ENCODE data around the gene PDK1.

Gene PDK1

DNA sequence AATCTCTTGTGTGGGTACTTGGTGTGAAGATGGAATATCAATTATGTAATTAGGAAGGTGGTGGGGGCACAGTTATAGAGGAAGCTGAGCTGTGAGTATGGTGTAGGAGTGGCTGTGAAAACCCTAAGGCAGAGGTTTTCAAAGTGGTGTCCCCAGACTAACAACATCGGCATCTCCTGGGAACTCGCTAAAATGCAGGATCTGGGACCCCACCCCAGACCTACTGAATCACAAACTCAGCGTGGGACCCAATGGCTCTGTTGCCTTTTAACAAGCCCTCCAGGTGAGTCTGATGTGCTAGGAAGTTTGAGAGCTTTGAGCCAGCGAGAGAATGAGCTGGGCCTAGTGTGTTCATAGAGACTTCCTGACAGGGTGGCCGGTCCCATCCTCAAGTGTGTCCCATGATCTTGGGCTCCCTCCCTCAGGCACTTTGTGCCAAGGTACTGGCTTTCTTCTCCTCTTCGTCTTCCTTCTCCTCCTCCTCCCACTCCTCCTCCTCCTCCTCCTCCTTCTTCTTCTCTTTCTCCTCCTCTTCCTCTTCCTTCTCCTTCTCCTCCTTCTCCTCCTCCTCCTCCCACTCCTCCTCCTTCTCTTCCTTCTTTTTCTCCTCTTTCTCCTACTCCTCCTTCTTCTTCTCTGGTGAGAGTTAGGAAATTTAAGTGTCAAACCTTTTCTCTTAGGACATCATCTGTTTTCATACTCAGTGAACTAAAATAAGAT, 86.6 kb downstream of the PDK1 start:
- Histone ChIP-seq H3K9me3 (ENCODE audit: control insufficient read depth, low read length) (no peaks in the 10 kb centered on the region), H3K4me1 (ENCODE audit: control insufficient read depth, insufficient read depth, low read length) (peaks cover 18% of the 10 kb centered on the region), H3K9ac (ENCODE audit: low read length) (no peak overlapping the region), H3K27me3 (replicated peaks; ENCODE audit: control insufficient read depth, insufficient read depth, low read length) (no peaks in the 10 kb centered on the region), H3K36me3 (ENCODE audit: control insufficient read depth, insufficient read depth, low read length, severe bottlenecking) (no peaks in the 10 kb centered on the region), H3K4me3 (ENCODE audit: low read length) (no peak overlapping the region)
- DNase-seq (ENCODE audit: low read depth), result no peak

DNA sequence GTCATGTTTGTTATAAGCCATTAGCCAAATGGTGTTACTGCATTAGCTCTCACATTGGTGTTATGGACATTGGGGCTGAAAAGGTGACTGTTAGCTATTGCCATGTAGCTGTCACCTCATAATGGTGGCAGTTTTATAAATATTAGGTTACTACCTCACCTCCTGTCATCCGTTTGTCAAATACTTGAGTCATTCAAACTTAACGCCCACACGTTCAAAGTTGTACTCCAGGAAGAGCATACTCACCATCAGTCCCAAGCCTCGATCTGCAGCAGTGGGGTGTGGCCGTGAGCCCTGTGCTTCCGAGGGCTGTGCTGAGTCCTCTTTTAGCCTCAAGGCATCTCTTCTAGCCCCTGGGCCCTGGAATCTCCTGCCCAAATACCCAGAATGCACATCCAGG, 87.3 kb downstream of the PDK1 start:
- no peak for DNase-seq (ENCODE audit: low read depth)
- Histone ChIP-seq H3K27me3 (replicated peaks; ENCODE audit: control insufficient read depth, insufficient read depth, low read length) (no peaks in the 10 kb centered on the region), H3K9ac (ENCODE audit: low read length) (no peak overlapping the region), H3K36me3 (ENCODE audit: control insufficient read depth, insufficient read depth, low read length, severe bottlenecking) (no peaks in the 10 kb centered on the region), H3K4me3 (ENCODE audit: low read length) (no peak overlapping the region), H3K4me1 (ENCODE audit: control insufficient read depth, insufficient read depth, low read length) (peaks cover 19% of the 10 kb centered on the region), H3K9me3 (ENCODE audit: control insufficient read depth, low read length) (no peaks in the 10 kb centered on the region)

DNA sequence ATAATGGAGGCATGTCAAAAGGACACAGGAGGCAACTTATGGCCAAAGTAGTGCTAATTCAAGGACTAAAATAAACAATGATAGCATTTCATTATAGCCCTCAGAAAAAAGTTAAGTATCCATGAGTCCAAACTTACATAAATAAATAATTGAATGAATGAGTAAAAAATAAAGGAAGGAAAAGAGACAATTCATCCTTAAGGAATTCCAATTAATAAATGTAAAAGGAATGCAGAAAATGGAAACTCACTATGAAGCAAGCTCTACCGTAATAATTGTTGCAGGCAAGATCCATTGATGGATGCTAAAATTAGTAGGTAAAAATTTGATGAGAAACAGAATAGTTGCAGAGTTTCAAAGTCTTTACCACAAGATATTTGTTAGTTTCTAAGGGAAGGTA, 91.5 kb downstream of the PDK1 start:
- Histone ChIP-seq H3K4me1 (ENCODE audit: control insufficient read depth, insufficient read depth, low read length) (peaks cover 7% of the 10 kb centered on the region), H3K9me3 (ENCODE audit: control insufficient read depth, low read length) (no peaks in the 10 kb centered on the region), H3K9ac (ENCODE audit: low read length) (no peak overlapping the region), H3K4me3 (ENCODE audit: low read length) (no peak overlapping the region), H3K36me3 (ENCODE audit: control insufficient read depth, insufficient read depth, low read length, severe bottlenecking) (no peaks in the 10 kb centered on the region), H3K27me3 (replicated peaks; ENCODE audit: control insufficient read depth, insufficient read depth, low read length) (no peaks in the 10 kb centered on the region)
- DNase-seq (ENCODE audit: low read depth), result no peak

DNA sequence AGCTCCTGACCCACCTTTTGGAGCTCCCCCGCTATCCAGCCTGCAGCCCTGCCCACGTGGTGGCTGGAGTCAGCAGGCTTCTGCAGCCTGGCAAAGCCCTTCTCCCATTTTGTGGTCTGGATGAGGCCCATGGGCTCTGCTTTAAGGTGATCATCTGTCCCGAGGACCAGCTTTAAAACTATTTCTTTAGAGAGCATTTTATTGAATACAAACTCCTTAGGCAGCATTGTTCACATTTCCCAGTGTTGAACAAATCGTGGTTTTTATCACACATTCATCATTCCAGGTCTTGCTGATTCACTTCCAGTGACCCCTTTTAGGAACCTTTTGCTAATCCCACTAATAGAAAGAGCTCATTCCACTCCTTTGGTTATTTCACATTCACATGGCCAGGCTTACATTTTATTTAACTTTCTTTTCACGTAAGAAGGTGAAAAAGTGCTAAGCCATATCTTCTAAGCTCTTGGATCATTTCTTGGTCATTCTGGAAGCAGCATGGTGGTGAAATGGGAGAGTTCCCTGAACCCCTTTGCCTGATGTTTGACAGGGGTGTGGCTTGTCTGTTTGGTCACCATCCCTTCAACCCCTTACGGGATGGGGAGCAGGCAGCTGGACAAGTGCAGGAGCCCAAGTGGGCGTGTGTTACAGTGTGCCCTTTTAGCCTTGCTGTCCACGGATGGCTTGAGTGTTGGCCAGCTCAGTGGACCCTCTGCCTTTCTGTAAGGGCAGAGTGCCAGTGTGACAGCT, 99.4 kb downstream of the PDK1 start:
- peaks cover 11% of the 10 kb centered on the region for H3K4me1 ChIP-seq (ENCODE audit: control insufficient read depth, insufficient read depth, low read length)
- no peak overlapping the region for H3K4me3 ChIP-seq (ENCODE audit: low read length)
- no peak overlapping the region for H3K9ac ChIP-seq (ENCODE audit: low read length)
- no peaks in the 10 kb centered on the region for H3K27me3 ChIP-seq (replicated peaks; ENCODE audit: control insufficient read depth, insufficient read depth, low read length)
- no peaks in the 10 kb centered on the region for H3K36me3 ChIP-seq (ENCODE audit: control insufficient read depth, insufficient read depth, low read length, severe bottlenecking)
- peaks cover 4% of the 10 kb centered on the region for H3K9me3 ChIP-seq (ENCODE audit: control insufficient read depth, low read length)
- peak; percentile 66 for DNase-seq (ENCODE audit: low read depth)

DNA sequence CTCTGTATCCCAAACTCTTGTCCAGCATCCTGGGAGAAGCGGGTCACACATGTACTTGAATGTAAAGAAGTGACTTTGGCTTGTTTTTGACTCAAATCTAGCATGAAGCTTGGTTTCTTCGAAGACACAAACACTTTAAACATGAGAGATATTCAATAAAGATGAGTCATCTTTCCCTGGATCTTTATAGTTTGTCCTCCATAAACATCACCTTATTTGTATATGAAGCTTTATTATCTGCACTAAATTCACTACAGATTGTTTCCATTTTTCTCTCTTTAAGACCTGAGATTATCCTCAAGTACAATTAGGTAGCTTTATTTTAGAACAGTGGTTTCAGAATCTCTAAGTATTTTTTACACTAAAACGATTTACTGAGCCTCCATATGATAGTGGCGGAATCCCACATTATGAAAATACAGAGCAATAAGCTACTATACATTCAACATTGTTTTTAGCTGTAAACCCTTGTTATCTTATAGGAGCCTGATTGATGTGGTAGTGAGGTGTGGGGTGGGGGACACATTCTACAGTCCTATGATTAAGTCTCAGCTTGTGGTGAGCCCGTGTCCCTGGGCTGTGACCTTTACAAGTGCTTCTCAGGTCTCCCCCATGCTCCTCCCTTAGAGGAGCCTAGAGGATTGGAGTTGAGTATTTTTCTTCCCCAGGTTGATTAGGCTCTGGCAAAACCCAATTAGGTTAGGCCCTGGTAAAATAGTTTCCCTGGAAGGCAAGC, 100.1 kb downstream of the PDK1 start:
- Histone ChIP-seq H3K4me1 (ENCODE audit: control insufficient read depth, insufficient read depth, low read length) (peaks cover 11% of the 10 kb centered on the region), H3K9ac (ENCODE audit: low read length) (no peak overlapping the region), H3K4me3 (ENCODE audit: low read length) (no peak overlapping the region), H3K36me3 (ENCODE audit: control insufficient read depth, insufficient read depth, low read length, severe bottlenecking) (no peaks in the 10 kb centered on the region), H3K9me3 (ENCODE audit: control insufficient read depth, low read length) (peaks cover 4% of the 10 kb centered on the region), H3K27me3 (replicated peaks; ENCODE audit: control insufficient read depth, insufficient read depth, low read length) (no peaks in the 10 kb centered on the region)
- peak; percentile 14 for DNase-seq (ENCODE audit: low read depth)

Measured in adipocyte (in vitro differentiated cells).